ENCODE results near the gene NGEF. TPM values are rescaled to one million over a fixed set of nuclear protein-coding genes. Genes with fewer than 3 reads are reported as not detected.

Gene NGEF
- total RNA-seq, 2 experiments from 2014 or later = 0.48 to 0.58 TPM

DNA sequence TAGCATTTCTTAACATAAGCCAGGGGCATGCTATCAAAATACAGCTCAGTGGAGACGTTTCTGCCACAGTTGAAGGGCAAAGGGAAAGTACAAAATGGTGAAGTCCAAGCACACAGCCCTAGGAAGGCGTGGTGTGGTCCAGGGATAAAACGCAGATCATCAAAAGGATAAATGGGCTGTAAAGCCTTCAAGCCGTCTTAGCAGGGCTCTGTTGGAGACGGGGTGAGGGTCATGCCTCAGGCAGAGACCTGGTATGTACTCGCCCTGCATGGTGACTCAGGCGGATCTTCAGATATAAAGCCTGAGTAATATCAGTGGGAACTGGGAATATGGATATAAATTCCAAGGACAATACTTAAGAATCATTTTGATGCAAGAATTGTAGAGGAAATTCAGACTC, 61.2 kb downstream of the NGEF start:
- H3K9me3 Mint-ChIP-seq = no peaks in the 10 kb centered on the region
- POLR2A ChIA-PET = no interaction called here
- no peaks in the 10 kb centered on the region for H3K4me1 Mint-ChIP-seq
- no peak for DNase-seq
- H3K36me3 Mint-ChIP-seq (ENCODE audit: low read depth) = no peaks in the 10 kb centered on the region
- H3K27ac Mint-ChIP-seq = no peak overlapping the region
- H3K4me3 Mint-ChIP-seq = no peak overlapping the region
- CTCF ChIA-PET = no interaction called here
- peaks cover 13% of the 10 kb centered on the region for H3K27me3 Mint-ChIP-seq

DNA sequence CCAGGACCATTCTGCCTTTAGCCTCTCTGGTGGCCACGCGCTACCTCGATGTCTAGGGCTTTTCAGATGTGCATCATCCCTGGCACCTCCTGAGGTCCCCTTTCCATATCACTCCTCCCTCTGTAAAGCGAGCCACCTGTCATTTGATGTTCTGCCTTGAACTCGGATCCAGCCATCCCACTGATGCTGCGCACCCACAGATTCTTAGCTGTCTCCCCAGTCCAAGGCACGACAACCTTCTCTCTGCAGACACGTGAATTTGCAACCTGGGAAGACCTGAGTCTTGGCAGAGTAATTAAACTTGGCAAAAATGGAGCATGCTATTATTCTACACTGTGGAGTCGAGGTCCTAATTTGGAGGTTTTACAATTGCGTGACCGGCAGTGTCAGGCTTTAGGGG, 61.9 kb downstream of the NGEF start:
- H3K27ac Mint-ChIP-seq = no peak overlapping the region
- CTCF ChIA-PET = no interaction called here

DNA sequence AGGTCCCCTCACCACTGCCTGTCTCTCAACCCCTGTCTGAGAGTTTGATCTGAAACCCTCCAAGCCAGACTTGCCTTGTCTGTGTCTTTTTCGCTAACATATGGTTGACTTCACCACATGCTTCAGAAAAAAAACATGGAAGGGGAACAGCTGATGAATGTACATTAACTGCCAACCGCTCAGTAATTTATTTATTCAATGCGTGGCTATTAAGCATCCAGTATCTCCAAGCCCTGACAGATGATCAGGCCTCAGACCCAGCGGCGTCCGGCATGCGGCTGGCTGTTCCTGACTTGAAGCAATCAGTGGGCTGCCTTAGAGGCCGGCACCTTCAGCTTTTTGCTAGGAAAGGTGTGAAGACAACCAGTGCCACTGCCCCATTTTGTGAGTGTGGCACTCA, 62.3 kb downstream of the NGEF start:
- ChIA-PET POLR2A (no interaction called here), CTCF (no interaction called here)
- Mint-ChIP-seq H3K4me3 (no peak overlapping the region), H3K9me3 (no peaks in the 10 kb centered on the region), H3K27me3 (peaks cover 16% of the 10 kb centered on the region), H3K4me1 (no peaks in the 10 kb centered on the region), H3K36me3 (ENCODE audit: low read depth) (no peaks in the 10 kb centered on the region), H3K27ac (no peak overlapping the region)
- no peak for DNase-seq

More for the DNA sequence above, 61.9 kb downstream of the NGEF start:
- H3K27me3 Mint-ChIP-seq = peaks cover 14% of the 10 kb centered on the region
- H3K4me1 Mint-ChIP-seq = no peaks in the 10 kb centered on the region
- no peak for DNase-seq
- H3K4me3 Mint-ChIP-seq = no peak overlapping the region
- POLR2A ChIA-PET = no interaction called here
- no peaks in the 10 kb centered on the region for H3K9me3 Mint-ChIP-seq
- no peaks in the 10 kb centered on the region for H3K36me3 Mint-ChIP-seq (ENCODE audit: low read depth)

DNA sequence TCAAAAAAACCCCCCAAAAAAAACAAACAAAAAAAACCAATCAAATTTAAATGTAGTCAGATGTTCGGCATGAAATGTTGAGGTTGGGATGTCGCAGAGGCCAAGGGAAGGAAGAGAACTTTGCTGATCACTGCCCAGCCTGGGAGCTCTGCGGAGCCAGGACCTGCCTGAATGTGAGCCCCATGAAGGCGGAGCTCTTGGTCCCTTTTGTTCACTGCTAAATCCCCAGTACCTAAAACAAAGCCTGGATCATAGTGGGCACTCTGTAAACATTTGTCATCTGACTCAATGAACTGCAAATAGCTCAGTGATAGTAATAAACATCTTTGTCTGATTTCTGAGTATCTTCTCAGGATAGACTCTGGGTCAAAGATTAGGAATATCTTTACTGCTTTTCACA, 64.0 kb downstream of the NGEF start:
- Mint-ChIP-seq H3K4me1 (no peaks in the 10 kb centered on the region), H3K27ac (no peak overlapping the region), H3K36me3 (ENCODE audit: low read depth) (no peaks in the 10 kb centered on the region), H3K4me3 (no peak overlapping the region), H3K9me3 (no peaks in the 10 kb centered on the region), H3K27me3 (peaks cover 13% of the 10 kb centered on the region)
- CTCF ChIA-PET = no interaction called here
- no peak for DNase-seq
- POLR2A ChIA-PET = no interaction called here

DNA sequence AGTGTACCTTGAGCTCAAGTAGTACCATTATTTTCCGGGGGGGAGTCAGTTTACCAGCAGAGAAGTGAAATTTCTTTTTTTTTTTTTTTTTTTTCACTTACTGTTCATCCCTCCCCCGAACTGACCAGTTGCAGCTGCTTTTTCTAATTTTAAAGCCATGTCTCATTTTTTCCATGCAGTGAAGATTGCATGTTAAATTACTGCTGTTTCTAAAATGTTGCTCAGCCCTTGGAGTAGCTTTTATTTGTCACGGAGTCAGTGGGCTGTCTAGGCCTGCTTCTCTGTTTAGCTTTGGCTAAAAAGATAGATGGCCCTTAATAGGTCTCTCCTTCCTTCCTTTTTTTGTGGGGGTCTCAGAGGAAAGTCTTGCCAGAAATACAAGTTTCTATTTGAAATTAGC, 70.2 kb downstream of the NGEF start:
- H3K4me3 Mint-ChIP-seq = no peak overlapping the region
- CTCF ChIA-PET = no interaction called here
- peaks cover 8% of the 10 kb centered on the region for H3K4me1 Mint-ChIP-seq
- no peaks in the 10 kb centered on the region for H3K36me3 Mint-ChIP-seq (ENCODE audit: low read depth)
- H3K9me3 Mint-ChIP-seq = peaks cover 2% of the 10 kb centered on the region
- peaks cover 23% of the 10 kb centered on the region for H3K27me3 Mint-ChIP-seq
- POLR2A ChIA-PET = no interaction called here
- H3K27ac Mint-ChIP-seq = no peak overlapping the region
- DNase-seq = no peak

DNA sequence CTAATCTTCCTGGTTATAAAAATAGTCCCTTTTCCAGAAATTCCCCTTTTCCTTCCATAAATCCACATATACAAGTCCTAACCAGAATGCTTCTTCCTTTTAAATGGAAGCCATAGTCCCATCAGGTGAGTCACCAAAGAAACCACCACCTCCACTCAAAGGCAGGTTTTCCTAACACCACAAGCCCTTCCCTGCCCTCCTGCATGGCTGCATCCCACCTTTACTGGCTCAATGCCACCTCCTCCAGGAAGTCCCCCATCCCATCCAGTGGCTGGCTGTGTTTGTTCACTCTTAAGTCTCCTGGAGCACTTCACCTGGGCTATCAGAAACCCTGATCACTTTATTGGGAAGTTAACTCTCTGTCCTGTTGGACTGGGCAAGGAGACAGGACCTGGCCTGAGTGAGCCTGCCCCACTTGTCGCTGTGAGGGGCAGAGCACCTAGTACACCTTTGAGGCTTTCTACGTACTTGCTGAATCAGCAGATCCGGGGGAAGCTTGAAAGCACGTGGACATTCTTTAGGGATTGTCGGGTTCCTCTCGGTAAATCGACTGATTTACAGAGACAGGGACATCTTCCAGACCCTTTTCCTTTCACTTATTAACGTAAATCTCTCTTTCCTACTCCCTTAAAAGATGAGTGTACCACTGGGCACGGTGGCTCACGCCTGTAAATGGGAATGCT, 71.0 kb downstream of the NGEF start:
- Mint-ChIP-seq H3K27ac (no peak overlapping the region), H3K36me3 (ENCODE audit: low read depth) (no peaks in the 10 kb centered on the region), H3K4me3 (no peak overlapping the region), H3K27me3 (peaks cover 30% of the 10 kb centered on the region), H3K4me1 (peaks cover 8% of the 10 kb centered on the region), H3K9me3 (peaks cover 2% of the 10 kb centered on the region)
- DNase-seq = no peak
- ChIA-PET CTCF (no interaction called here), POLR2A (no interaction called here)

DNA sequence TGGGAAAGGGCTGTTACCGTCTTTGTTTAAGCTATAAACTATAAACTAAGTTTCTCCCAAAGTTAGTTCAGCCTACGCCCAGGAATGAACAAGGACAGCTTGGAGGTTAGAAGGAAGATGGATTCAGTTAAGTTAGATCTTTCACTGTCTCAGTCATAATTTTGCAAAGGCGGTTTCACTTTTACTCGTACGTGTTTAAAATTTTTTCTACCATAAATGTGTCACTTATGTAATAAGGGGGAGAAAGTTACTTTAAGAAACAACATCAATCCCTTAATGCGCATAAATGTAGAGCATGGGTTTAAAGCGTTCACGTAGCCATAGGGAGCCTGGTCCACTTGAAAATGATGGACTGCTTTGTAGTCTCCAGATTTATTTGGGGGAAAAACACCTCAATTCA, 71.7 kb downstream of the NGEF start:
- no peak overlapping the region for H3K4me3 Mint-ChIP-seq
- peaks cover 32% of the 10 kb centered on the region for H3K27me3 Mint-ChIP-seq
- H3K9me3 Mint-ChIP-seq = peaks cover 2% of the 10 kb centered on the region
- no peaks in the 10 kb centered on the region for H3K36me3 Mint-ChIP-seq (ENCODE audit: low read depth)
- POLR2A ChIA-PET = no interaction called here
- peaks cover 8% of the 10 kb centered on the region for H3K4me1 Mint-ChIP-seq
- CTCF ChIA-PET = no interaction called here
- no peak overlapping the region for H3K27ac Mint-ChIP-seq
- DNase-seq = no peak

DNA sequence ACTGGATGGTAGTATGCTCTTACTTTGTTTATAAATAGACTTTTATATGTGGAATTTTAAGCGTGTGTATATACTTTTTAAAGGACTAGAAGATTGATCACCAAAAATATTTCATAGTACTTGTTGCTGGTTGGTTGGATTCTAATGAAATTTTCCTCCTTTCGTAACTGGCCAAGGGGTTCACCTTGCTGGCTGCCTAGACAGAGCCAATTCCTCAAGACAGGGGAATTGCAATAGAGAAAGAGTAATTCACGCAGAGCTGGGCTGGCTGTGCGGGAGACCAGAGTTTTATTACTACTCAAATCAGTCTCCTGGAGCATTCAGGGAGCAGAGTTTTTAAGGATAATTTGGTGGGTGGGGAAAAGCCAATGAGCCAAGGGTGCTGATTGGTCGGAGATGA, 72.3 kb downstream of the NGEF start:
- CTCF ChIA-PET = no interaction called here
- no peak for DNase-seq
- Mint-ChIP-seq H3K27ac (no peak overlapping the region), H3K4me1 (peaks cover 8% of the 10 kb centered on the region), H3K9me3 (peaks cover 2% of the 10 kb centered on the region), H3K27me3 (peaks cover 35% of the 10 kb centered on the region), H3K4me3 (no peak overlapping the region), H3K36me3 (ENCODE audit: low read depth) (no peaks in the 10 kb centered on the region)
- POLR2A ChIA-PET = no interaction called here

DNA sequence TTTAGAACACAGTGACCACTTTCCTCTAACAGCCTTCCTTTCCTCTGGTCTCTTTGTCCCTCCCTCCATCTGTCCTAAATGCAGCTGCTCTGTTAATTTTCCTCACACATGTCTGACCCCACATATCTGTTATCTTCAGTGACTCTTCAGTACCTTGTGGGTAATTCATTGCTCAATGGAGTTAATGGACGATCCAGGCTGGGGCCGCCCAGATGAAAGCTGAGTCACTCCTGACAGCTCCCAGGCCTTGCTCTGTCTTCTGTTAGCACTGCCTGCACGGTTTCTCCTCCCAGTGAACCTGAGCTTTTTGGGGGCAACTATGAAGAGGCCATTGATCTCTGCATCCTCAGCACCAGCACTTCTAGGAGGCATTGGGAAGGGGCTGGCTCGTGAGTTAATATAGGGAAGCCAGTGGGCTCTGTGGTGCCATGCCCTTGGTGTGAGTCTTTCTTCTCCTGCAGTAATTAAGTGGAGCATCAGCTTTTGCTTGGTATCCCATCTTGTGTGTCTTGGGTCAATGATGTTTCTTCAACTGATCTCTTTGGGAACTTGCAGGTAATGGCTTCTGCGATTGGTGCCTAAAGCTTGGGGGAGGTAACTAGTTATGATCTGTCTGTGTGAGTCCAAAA, 75.7 kb downstream of the NGEF start:
- ChIA-PET POLR2A (no interaction called here), CTCF (no interaction called here)
- Mint-ChIP-seq H3K4me3 (no peak overlapping the region), H3K36me3 (ENCODE audit: low read depth) (no peaks in the 10 kb centered on the region), H3K27me3 (peaks cover 46% of the 10 kb centered on the region), H3K27ac (no peak overlapping the region), H3K9me3 (peaks cover 2% of the 10 kb centered on the region), H3K4me1 (peaks cover 8% of the 10 kb centered on the region)
- DNase-seq = no peak

DNA sequence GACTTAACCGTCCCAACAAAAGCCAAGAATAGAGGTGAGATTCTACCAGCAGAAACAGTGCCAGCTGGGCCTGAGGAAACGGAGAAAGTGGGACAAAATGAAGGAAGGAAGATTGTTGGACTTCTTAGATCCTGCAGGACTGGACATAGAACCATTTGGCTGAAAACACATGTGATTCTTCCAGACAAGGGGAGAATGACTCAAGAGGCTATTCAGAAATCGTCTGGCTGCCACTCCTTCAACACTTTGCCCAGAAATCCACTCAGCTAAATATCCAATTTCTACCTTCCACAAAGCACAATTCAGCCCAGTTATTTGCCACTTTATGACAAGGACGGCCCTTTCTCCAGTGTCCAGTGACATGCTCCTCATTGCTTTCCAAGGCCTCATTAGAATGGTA, 81.4 kb downstream of the NGEF start:
- H3K4me3 Mint-ChIP-seq = no peak overlapping the region
- POLR2A ChIA-PET = no interaction called here
- H3K9me3 Mint-ChIP-seq = no peaks in the 10 kb centered on the region
- H3K36me3 Mint-ChIP-seq (ENCODE audit: low read depth) = peaks cover 2% of the 10 kb centered on the region
- no peak overlapping the region for H3K27ac Mint-ChIP-seq
- DNase-seq = no peak
- H3K4me1 Mint-ChIP-seq = peaks cover 6% of the 10 kb centered on the region
- peaks cover 58% of the 10 kb centered on the region for H3K27me3 Mint-ChIP-seq
- CTCF ChIA-PET = interaction anchor here (0.5 kb wide), 1 partner anchor 285 kb away, joined by 3 read pairs; no protein-coding TSS in a partner anchor

DNA sequence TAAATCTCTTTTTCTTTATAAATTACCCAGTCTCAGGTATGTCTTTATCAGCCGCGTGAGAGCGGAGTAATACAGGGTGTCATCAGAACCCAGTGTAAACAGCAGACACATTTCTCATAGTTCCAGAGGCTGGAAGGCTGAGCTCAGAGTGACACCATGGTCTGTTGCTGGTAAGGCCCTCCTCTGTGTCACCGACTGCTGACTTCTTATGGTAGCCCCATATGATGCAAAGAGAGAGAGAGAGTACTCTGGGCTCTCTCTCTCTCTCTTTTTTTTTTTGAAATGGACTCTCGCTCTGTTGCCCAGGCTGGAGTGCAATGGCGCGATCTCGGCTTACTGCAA, 83.0 kb downstream of the NGEF start:
- ChIA-PET CTCF (interaction anchor here (1.2 kb wide), 1 partner anchor 321 kb away, joined by 4 read pairs; the partner anchor contains the start of gene ATG16L1), POLR2A (no interaction called here)
- Mint-ChIP-seq H3K27me3 (peaks cover 65% of the 10 kb centered on the region), H3K27ac (no peak overlapping the region), H3K4me3 (no peak overlapping the region), H3K9me3 (no peaks in the 10 kb centered on the region), H3K4me1 (peaks cover 10% of the 10 kb centered on the region), H3K36me3 (ENCODE audit: low read depth) (peaks cover 2% of the 10 kb centered on the region)
- no peak for DNase-seq

DNA sequence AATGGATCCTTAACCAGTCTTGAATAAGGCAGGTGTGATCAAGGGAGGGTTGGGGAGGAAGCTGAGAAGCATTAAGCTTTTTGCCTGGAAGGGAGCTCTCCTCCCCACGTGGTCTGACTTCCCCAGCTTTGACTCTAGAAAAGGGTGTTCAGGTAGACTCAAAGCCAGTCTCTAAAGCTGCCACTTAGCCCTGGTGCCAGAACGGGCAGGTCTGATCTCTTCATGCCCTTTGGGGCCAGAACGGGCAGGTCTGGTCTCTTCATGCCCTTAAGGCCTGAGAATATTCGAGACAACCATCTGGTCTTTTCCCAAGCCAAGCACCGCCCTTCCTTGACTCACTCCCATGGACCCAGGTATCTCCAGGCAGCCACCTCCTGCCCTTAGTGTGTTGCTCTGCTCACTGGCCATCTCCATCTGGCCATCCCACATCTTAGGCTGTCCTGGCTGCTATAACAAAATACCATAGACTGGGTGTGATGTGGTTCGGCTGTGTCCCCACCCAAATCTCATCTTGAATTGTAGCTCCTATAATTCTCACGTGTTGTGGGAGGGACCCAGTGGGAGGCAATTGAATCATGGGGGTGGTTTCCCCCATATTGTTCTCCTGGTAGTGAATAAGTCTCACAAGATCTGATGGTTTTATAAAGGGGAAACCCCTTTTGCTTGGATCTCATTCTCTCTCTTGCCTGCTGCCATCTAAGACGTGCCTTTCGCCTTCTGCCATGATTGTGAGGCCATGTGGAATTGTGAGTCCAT, 83.6 kb downstream of the NGEF start:
- peaks cover 10% of the 10 kb centered on the region for H3K4me1 Mint-ChIP-seq
- DNase-seq = no peak
- no peak overlapping the region for H3K27ac Mint-ChIP-seq
- CTCF ChIA-PET = interaction anchor here (1.2 kb wide), 1 partner anchor 322 kb away, joined by 4 read pairs; the partner anchor contains the start of gene ATG16L1
- POLR2A ChIA-PET = interaction anchor here (0.9 kb wide), 1 partner anchor 48 kb away, joined by 3 read pairs; no protein-coding TSS in a partner anchor
- peak overlapping the region; percentile 56 for H3K4me3 Mint-ChIP-seq
- H3K27me3 Mint-ChIP-seq = peaks cover 69% of the 10 kb centered on the region
- no peaks in the 10 kb centered on the region for H3K9me3 Mint-ChIP-seq
- H3K36me3 Mint-ChIP-seq (ENCODE audit: low read depth) = peaks cover 2% of the 10 kb centered on the region

DNA sequence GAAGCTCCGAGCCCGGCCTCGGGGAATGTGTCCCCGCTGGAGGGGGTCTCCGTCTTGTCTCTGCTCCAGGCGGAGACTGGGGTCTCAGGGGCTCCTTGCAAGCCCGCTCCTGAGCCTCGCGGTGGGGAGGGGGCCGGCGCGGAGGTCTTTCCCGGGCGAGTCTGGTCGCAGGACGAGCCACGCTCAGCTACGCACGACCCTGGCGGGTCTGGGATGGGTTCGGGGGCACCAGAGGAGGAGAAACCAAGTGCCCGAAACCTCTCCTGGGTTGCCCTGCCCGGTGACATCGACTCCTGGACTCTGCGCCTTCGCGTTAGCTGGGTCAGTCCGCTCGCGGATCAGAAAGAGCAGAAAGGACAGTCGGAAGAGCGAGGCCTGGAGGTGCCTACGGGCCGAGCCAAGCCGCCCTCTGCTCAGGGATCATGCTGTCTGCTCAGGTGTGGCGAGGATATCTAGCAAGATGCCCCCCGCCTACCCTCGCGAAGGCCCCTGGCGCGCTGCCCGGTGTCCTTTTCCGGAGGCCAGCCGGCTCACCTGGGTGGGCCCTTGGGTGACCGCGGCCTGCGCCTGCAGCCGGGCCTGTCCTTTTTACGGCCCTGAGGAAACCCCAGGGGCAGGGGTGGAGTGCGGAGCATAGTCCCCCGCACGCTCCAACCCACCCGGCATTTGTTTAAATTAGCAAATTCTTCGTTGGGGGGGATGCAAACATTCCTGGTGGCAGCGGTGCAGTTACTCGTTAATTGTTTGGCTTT, 84.3 kb downstream of the NGEF start:
- H3K27ac Mint-ChIP-seq = no peak overlapping the region
- H3K4me3 Mint-ChIP-seq = peak overlapping the region; percentile 56

More for the DNA sequence above, 84.3 kb downstream of the NGEF start:
- Mint-ChIP-seq H3K4me1 (peaks cover 10% of the 10 kb centered on the region), H3K36me3 (ENCODE audit: low read depth) (peaks cover 2% of the 10 kb centered on the region), H3K27me3 (peaks cover 71% of the 10 kb centered on the region), H3K9me3 (no peaks in the 10 kb centered on the region)
- no peak for DNase-seq
- CTCF ChIA-PET = interaction anchor here (1.2 kb wide), 1 partner anchor 323 kb away, joined by 4 read pairs; the partner anchor contains the start of gene ATG16L1
- POLR2A ChIA-PET = interaction anchor here (0.9 kb wide), 1 partner anchor 48 kb away, joined by 3 read pairs; no protein-coding TSS in a partner anchor

All from activated CD4-positive, alpha-beta memory T cell treated with anti-CD3 and anti-CD28 coated beads, Interleukin-2, amount 10 ng/mL, durations not matched to agents 7 days and 5 days (primary cell).